Aorta (tissue), 5 donors: Measurements from ENCODE around the gene POLR1D. TPM values are rescaled to one million over a fixed set of nuclear protein-coding genes. Genes with fewer than 3 reads are reported as not detected.

Source experiments
- ATAC-seq: fragments of 200-7000 bp; cut with Tn5 transposase; one replicate; pipeline ENCODE4 v1.9.1; 2022; ENCODE audit warnings: moderate library complexity; ENCODE audit not compliant: low FRiP score
- DNase-seq, 2 donors: peaks; one replicate each; pipeline ENCODE4 v3.0.0-alpha.2; 2020
- H3K27ac ChIP-seq, 2 donors: one replicate each; pipeline ENCODE4 v1.5.1; 2013; ENCODE audit warnings: low read length in 2 of 2, mild to moderate bottlenecking in 2 of 2, moderate library complexity in 2 of 2, control low read depth in 1 of 2, inconsistent platforms in 1 of 2, low read depth in 1 of 2
- H3K27me3 ChIP-seq, 2 donors: one replicate each; pipeline ENCODE4 v1.6.1; 2013; ENCODE audit warnings: control low read depth in 1 of 2, low read length in 1 of 2, mild to moderate bottlenecking in 1 of 2, moderate library complexity in 1 of 2; ENCODE audit not compliant: insufficient read depth in 2 of 2, control insufficient read depth in 1 of 2
- H3K36me3 ChIP-seq, 2 donors: one replicate each; pipeline ENCODE4 v1.6.1; 2013; ENCODE audit warnings: control low read depth in 1 of 2, low read length in 1 of 2, mild to moderate bottlenecking in 1 of 2; ENCODE audit not compliant: insufficient read depth in 2 of 2, control insufficient read depth in 1 of 2
- H3K4me1 ChIP-seq, 2 donors: one replicate each; pipeline ENCODE4 v1.6.1; 2013; ENCODE audit warnings: low read length in 2 of 2, control low read depth in 1 of 2, mild to moderate bottlenecking in 1 of 2, moderate library complexity in 1 of 2; ENCODE audit not compliant: insufficient read depth in 2 of 2, control insufficient read depth in 1 of 2
- H3K4me3 ChIP-seq, 2 donors: one replicate each; pipeline ENCODE4 v1.5.1; 2013; ENCODE audit warnings: low read length in 2 of 2, control low read depth in 1 of 2, mild to moderate bottlenecking in 1 of 2
- H3K9me3 ChIP-seq: one replicate; pipeline ENCODE4 v1.6.1; 2013; ENCODE audit warnings: mild to moderate bottlenecking, low read length; ENCODE audit not compliant: control insufficient read depth
- WGBS, 2 donors: extraction: QIAGEN DNeasy Blood & Tissue Kit; methylation state at CpG; one replicate each; pipeline ENCODE4 v1.1.7; 2013; 5-methylcytosine and 5-hydroxymethylcytosine counted together
- intact Hi-C, 2 donors: fragments of 100-400 bp; cut with DNase I; formaldehyde crosslinking; loops; one replicate each; pipeline versions ENCODE4 v1.14.2 to v1.15.0; 2022
- polyA plus RNA-seq, 2 donors: library from polyadenylated mRNA; stranded (reverse); fragments of 200-250 nt; gene quantifications; one replicate each; pipeline ENCODE4 v1.2.3, GENCODE V29; 2013
- total RNA-seq, 2 donors: library from RNA; stranded (reverse); fragmentation: NEBNext Ultra II Directional; extraction: Animal tissue kit (Norgen Biotek cat#: 25700); gene quantifications; one replicate each; pipeline ENCODE4 v1.2.1, GENCODE V29; 2021
- donor health status: healthy with polysubstance abuse.
- donor health status: Bipolar disorder and iron deficiency.
- donor health status: DM: no; HTN: no; CAD: no.
- donor health status: DM: no; HTN: no; CAD: no.
- donor health status: DM: yes; HTN: yes; CAD: no.

Gene POLR1D
- total and polyA plus RNA-seq, 4 donors, result 63.3 to 119 (median 101) TPM

DNA sequence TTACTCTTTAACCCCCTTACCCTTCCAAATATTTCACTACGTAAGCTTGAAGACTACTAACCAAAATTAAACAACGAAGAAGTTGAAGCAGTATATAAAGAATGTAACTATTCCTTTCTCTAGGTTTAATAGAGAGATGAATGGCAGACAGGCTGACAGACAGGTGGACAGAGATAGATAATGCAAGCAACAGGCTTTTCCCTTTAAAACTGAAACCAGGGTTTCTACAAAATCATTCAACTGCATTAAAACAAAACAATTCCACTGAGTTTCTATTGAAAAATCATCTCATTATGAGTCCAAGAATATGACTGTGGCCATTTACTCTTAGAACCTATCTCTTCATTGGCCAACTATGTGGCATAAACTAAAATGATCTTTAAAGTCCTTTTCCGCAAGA lies 16.6 kb upstream of the POLR1D start:
- ATAC-seq, result no peak
- H3K9me3 ChIP-seq, result no peaks in the 10 kb centered on the region
- no peak overlapping the region for H3K4me3 ChIP-seq
- H3K27me3 ChIP-seq, result no peaks in the 10 kb centered on the region
- no peak for DNase-seq
- 63 to 94% methylated on average over 3 of the region's 3 CpGs for WGBS, 2 donors
- intact Hi-C loops, result no loop called here
- no peak overlapping the region for H3K27ac ChIP-seq
- no peaks in the 10 kb centered on the region for H3K36me3 ChIP-seq
- H3K4me1 ChIP-seq, result peaks cover 0 to 10% of the 10 kb centered on the region in 2 donors

DNA sequence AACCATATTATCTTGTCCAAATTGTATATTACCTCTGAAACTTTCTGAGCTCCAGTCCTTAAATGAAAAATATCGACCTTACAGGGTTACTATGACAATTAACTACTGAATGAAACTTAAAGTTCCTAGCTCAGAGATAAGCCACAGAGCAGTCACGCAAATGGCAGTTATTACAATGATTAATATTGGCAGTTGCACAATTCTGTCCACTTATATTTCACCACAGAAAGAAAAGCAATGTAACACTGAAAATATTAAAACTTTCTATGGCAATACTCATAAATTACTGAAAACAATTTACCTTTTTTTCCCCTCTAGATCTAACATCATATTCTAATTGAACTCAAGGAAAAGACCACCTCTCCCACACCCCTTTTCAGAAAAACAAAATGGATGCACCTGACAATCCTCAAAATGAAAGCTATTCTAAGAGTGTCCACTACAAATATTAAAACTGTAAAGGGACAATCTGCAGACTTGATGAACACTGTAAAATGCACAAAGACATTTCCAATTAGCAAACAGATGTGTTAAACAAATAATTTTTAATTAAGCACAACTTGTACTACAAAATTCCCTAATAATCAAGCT lies 16.0 kb upstream of the POLR1D start:
- Histone ChIP-seq H3K27me3 (no peaks in the 10 kb centered on the region), H3K36me3 (no peaks in the 10 kb centered on the region), H3K27ac (no peak overlapping the region), H3K4me1 (peaks cover 0 to 10% of the 10 kb centered on the region in 2 donors), H3K9me3 (no peaks in the 10 kb centered on the region), H3K4me3 (no peak overlapping the region)
- ATAC-seq (no peak), DNase-seq (no peak)
- intact Hi-C loops, result loop anchor here in 1 of 2 donors (2.0 kb wide), 1 partner anchor 21 kb away; no protein-coding TSS in a partner anchor
- 25 to 35% methylated on average over 2 of the region's 2 CpGs for WGBS, 2 donors

DNA sequence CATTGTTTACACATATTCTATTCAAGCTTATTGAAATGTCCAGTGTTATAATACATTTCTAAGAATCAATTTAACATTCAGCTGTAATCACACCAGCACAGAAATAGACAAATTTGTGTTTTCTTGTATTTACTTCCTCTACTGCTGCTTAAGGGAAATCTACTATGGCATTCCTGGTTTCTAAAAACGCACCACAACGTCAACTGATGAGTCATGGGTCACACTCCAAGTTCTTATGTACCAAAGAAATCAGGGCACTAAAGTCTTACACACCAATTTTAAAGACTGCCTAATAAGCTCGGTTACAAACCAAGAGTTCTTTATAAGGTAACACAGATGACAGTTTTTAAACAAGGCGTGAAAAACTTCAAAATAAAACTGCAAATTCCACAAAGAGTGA lies 14.6 kb upstream of the POLR1D start:
- intact Hi-C loops, result loop anchor here in 1 of 2 donors (2.0 kb wide), 1 partner anchor 22 kb away; no protein-coding TSS in a partner anchor
- no peaks in the 10 kb centered on the region for H3K27me3 ChIP-seq
- DNase-seq (no peak), ATAC-seq (no peak)
- H3K36me3 ChIP-seq, result no peaks in the 10 kb centered on the region
- WGBS, 2 donors, result 23 to 37% methylated on average over 4 of the region's 4 CpGs
- no peaks in the 10 kb centered on the region for H3K9me3 ChIP-seq
- H3K27ac ChIP-seq, result no peak overlapping the region
- H3K4me3 ChIP-seq, result no peak overlapping the region
- peaks cover 0 to 10% of the 10 kb centered on the region in 2 donors for H3K4me1 ChIP-seq

DNA sequence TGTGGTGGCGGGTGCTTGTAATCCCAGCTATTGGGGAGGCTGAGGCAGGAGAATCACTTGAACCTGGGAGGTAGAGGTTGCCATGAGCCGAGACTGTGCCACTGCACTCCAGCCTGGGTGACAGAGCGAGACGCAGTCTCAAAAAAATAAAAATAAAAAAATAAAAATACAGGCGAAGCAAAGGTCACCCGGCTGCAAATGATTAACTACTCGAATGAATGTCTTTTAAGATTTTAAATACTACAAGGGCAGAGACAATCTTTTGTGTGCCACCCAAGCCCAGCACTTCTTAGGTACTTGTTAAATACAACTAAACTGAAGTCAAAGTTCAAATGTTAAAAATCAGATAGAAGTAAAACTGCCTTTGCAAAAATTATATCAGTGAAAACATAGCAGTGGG lies 8.1 kb upstream of the POLR1D start:
- H3K27ac ChIP-seq, result no peak overlapping the region
- no peaks in the 10 kb centered on the region for H3K9me3 ChIP-seq
- peaks cover 0 to 3% of the 10 kb centered on the region in 2 donors for H3K4me1 ChIP-seq
- intact Hi-C loops, result no loop called here
- no peaks in the 10 kb centered on the region for H3K36me3 ChIP-seq
- 95% methylated on average over 7 of the region's 7 CpGs for WGBS, 2 donors
- no peak for DNase-seq
- no peak overlapping the region for H3K4me3 ChIP-seq
- ATAC-seq, result no peak
- H3K27me3 ChIP-seq, result no peaks in the 10 kb centered on the region

DNA sequence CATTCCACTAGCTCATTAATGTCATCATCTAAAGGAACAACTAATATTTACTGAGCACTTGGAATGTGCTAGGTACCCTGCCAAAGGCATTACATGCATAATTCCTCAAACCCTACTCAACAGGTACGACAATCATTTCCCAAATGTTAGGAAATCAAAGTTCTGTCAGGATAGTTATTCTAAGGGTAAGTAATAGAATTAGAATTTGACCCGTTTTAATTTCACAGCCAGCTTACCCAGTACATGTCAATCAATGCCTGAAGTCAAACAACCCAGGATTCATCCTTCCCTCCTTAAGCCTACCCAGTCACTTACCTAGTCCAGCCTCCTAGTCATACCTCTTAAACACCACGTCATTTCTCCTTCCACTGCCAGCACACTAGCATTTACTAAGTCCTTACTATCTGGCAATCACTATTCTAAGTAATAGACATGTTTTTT lies 3.8 kb upstream of the POLR1D start:
- H3K4me1 ChIP-seq, result peaks cover 0 to 4% of the 10 kb centered on the region in 2 donors
- DNase-seq (no peak), ATAC-seq (no peak)
- H3K9me3 ChIP-seq, result no peaks in the 10 kb centered on the region
- intact Hi-C loops, result no loop called here
- H3K4me3 ChIP-seq, result no peak overlapping the region
- 60 to 78% methylated on average over 3 of the region's 3 CpGs for WGBS, 2 donors
- H3K27me3 ChIP-seq, result no peaks in the 10 kb centered on the region
- no peaks in the 10 kb centered on the region for H3K36me3 ChIP-seq
- H3K27ac ChIP-seq, result no peak overlapping the region

DNA sequence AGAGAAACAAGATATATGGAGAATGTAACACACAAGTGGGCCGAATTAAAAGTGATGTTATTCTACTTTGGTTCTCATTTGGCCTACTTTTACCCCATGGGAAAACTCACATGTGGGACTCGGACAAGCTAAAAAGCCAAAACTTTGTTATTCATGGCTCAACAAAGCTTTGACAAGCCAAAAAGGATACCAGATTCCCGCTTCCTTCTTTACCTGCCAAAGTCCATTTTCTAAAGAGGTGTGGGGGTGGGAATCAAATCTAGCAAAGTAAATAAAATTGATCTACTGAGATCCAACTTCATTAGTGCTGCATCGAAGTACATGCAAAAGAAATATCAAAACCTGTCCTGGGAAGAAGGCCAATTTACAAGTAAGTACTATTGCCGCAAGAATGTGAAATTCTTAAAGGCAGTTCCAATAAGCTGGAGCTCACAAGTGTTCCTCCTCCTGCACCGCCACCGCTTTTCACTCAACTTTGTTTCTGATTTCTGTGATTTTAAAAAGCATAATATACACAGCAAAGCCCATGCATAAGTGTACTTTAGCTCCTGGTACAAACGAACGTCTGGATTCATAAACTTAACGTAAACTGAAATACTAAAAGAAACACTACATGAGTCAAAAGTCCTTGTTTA lies 2.5 kb upstream of the POLR1D start:
- Histone ChIP-seq H3K27me3 (no peaks in the 10 kb centered on the region), H3K4me1 (peaks cover 0 to 4% of the 10 kb centered on the region in 2 donors), H3K9me3 (no peaks in the 10 kb centered on the region), H3K27ac (no peak overlapping the region), H3K36me3 (no peaks in the 10 kb centered on the region), H3K4me3 (peak overlapping the region; percentile 68 to 99)
- WGBS, 2 donors, result 4 to 5% methylated on average over 10 of the region's 10 CpGs
- intact Hi-C loops, result no loop called here
- DNase-seq (no peak), ATAC-seq (no peak)

DNA sequence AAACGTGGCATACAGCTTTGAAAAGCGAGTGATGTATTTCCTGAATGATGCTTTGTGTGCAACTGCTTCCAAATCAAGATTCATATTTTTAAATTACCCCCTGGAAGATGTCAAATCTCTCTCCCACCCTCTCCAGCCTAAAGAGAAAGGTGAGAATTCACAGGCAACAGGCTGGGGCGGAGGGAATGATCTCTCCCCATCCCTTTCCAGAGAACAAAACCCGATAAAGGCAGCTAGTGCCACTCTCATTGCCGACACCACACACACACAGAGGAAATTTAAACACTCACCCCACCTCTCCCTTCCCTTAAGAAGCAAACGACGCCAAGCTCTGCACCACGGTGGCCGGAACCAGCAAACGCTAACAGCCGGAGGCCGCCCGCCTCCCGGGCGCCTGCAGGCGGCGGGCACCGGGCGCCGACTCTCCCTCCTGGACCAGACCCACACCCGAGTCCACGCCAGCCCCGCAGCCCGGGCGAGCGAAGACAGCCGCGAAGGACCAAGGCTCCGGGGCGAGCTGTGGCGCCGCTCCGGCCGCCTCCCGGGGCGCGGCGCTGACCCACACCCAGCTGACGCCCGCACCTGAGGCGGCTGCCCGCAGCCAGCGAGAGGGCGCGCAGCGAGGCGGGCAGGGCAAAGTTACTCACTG lies 1.8 kb upstream of the POLR1D start:
- no peak for DNase-seq
- Histone ChIP-seq H3K27me3 (no peaks in the 10 kb centered on the region), H3K36me3 (no peaks in the 10 kb centered on the region), H3K4me3 (peak overlapping the region; percentile 68 to 99), H3K4me1 (peaks cover 0 to 4% of the 10 kb centered on the region in 2 donors), H3K9me3 (no peaks in the 10 kb centered on the region), H3K27ac (peak overlapping the region; percentile 43 to 99)
- ATAC-seq, result peak; percentile 58
- intact Hi-C loops, result loop anchor here in 1 of 2 donors (2.0 to 10.0 kb wide), 4 partner anchors 37 to 445 kb away; partner anchors contain the start of genes MTIF3 and USP12
- WGBS, 2 donors, result 0% methylated on average over 43 to 47 of the region's 47 CpGs

DNA sequence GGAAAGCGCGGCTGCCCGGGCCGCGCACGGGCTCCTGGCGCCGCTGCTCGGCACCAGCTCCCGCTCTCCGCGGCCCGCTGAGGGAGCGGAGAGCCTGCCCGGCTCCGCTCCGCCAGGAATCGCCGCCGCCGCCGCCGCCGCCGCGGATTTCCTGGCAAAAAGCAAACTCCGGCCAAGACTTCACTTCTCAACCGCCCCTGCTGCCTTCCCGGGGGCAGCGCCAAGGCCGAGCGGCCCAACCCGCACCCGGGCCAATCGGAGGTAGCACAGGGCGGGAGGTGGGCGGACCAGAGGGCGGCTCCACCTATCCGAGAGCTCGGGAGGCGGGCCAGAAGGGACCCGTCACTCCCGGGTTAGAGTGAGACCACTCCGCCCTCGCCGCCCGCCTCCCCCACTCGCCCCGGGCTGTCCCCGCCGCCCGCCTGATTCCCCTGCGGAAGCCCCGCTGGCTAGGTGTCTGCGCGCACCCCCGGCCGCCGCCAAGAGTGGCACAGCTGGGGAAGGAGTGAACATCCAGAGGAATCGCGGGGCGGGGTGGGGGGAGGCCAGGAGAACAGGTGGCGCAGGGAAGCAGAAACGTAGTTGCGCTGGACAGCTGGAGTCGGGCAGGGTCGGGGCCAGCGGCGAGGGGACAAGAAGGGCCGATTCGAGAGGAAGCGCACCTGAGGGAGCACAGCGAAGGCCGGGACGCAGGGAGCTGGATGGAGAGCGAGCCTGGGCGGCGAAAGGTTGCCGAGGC lies 1.1 kb upstream of the POLR1D start, which contains the start of gene LNX2:
LNX2 (minus strand) TSS at position 153 of the 739 bp plus-strand sequence. CDS start 38,826 bp downstream, outside the sequence.
- Histone ChIP-seq H3K27me3 (no peaks in the 10 kb centered on the region), H3K36me3 (no peaks in the 10 kb centered on the region), H3K4me3 (peak within 1 kb of the TSS; percentile 82 to 99), H3K9me3 (no peaks in the 10 kb centered on the region), H3K27ac (peak within 1 kb of the TSS; percentile 43 to 99), H3K4me1 (peaks cover 0 to 4% of the 10 kb centered on the region in 2 donors)
- DNase-seq (peak; percentile 99), ATAC-seq (peak; percentile 98)
- intact Hi-C loops, result loop anchor here in 1 of 2 donors (2.0 to 10.0 kb wide), 4 partner anchors 38 to 446 kb away; partner anchors contain the start of genes MTIF3 and USP12
- WGBS, 2 donors, result 1% methylated on average over 42 to 79 of the region's 79 CpGs
